GM12865 (cell line): Measurements from ENCODE around the gene WBP1L.

Experiments used
- DNase-seq: peaks from one replicate; pipeline ENCODE4 v3.0.0; 2010; ENCODE audit warnings: low read depth
- H3K4me3 ChIP-seq: 2 replicates; pipeline ENCODE4 v1.5.1; 2011; ENCODE audit warnings: mild to moderate bottlenecking, low read depth, low read length, control low read depth
- CTCF ChIP-seq: IDR thresholded peaks from 2 replicates; pipeline ENCODE4 v1.5.1; 2011; ENCODE audit warnings: low read length, control low read depth, low read depth, inconsistent platforms; ENCODE audit not compliant: insufficient read depth; ENCODE audit errors: missing control alignments

WBP1L gene

GRCh38 chr10:102773320-102773719, 29.6 kb downstream of the WBP1L start:
- TF ChIP-seq CTCF, result no peak
- DNase-seq, result no peak
- no peak overlapping the region for H3K4me3 ChIP-seq

GRCh38 chr10:102773986-102774385, 30.2 kb downstream of the WBP1L start:
- no peak for TF ChIP-seq CTCF
- no peak overlapping the region for H3K4me3 ChIP-seq
- DNase-seq, result peak; percentile 24

DNA sequence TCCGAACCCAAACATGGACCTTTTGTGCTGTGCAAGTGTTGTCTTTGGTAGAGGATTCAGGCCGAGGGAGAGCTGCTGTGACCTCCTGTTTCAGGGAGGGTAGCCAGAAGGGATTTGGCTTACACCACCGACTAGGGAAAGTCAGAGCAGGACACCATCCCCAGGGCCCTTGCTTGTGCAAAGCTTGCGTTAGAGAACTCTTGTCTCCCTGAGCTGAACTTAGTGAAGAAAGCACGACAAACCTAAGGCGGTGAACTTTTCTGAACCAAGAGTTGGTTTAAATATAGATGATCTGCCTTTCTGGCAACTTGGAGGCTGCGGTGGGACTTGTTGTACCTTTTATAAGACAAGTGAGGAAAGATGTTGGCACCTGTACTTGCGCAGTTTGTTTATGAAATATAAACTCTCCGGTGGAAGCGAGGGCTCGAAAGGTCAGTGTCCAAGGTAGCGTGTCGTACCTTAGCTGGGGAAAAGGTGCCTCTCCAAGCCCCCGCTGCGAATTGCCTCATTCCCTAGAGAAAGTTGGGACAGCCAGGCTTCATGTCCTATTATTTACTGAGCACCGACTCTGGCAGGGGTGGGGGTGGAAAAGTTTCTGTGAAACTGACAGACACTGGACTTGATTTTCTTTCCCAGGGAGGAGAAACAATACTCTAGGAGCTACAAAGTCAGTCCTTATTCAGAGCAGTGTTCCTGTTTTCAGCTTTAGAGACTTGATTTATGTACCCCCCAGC, 31.6 kb downstream of the WBP1L start:
- H3K4me3 ChIP-seq, result no peak overlapping the region
- no peak for TF ChIP-seq CTCF
- DNase-seq, result no peak

DNA sequence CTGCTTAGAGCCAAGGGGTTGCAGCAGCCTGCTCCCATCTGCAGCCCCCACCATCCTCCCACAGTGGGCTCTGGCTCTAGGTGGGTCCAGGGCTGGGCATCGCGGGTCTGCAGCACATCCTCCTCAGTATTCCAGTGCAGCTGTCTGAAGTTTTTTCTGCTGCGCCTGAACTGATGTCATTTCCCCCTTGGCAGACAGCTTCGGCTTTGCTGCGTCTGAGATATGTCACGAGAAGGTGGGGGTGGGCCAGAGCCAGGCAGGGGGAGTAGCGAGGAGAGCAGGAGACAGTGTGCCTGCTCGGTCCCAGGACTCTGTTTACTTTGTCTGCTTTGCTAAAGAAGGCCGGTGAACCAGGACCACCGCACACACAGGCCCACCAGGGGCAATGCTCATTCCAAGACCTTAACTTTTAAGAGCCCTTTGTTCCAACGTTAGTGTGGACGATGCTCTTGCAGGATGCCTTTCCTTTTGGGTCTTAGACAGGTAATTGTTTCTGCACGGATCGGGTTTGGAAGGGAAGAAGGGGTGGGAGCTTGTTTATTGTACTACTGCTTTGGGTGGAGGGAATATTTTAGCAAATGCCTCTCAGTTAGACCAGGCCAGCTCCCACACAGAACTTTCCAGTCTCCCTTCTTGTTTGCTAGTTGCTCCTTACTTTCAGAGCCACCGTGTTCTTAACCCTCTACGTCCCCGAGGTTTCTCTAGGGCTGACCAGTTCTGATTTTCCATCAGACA, 32.4 kb downstream of the WBP1L start:
- DNase-seq, result no peak
- no peak for TF ChIP-seq CTCF

DNA sequence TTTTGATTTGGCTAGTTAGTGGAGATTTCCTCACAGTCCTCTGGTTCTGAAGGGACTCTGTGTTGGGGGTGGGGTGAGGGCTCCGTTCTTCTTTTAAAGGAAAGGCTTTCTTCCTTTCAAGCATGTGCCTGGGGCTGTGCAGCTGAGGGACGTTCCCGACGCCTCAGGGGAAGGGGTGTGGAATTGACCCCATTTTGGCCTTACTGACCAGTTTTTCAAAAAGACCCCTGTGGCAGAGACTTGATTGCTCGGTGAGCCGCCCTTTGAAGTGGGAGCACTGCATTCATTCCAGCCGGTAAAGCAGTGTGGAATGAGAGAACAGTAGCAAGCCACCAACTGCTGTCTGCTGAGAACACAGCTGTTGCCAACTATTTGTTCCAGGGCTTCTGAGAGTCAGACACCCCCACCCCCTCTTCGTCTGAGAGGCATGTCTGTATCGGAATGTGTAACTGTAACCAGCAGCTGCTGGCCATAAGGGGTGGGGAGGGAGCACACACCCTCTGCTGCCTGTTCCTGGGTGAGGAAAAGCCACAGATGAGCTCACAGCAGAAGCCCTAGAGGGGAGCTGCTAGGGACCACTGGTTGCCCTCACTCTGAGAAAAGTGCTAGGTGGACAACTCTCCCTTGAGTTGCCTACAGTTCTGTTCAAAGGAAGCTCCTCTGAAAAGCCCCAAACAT, 33.2 kb downstream of the WBP1L start:
- no peak for TF ChIP-seq CTCF
- DNase-seq, result no peak
- no peak overlapping the region for H3K4me3 ChIP-seq

More for the DNA sequence above, 32.4 kb downstream of the WBP1L start:
- no peak overlapping the region for H3K4me3 ChIP-seq

DNA sequence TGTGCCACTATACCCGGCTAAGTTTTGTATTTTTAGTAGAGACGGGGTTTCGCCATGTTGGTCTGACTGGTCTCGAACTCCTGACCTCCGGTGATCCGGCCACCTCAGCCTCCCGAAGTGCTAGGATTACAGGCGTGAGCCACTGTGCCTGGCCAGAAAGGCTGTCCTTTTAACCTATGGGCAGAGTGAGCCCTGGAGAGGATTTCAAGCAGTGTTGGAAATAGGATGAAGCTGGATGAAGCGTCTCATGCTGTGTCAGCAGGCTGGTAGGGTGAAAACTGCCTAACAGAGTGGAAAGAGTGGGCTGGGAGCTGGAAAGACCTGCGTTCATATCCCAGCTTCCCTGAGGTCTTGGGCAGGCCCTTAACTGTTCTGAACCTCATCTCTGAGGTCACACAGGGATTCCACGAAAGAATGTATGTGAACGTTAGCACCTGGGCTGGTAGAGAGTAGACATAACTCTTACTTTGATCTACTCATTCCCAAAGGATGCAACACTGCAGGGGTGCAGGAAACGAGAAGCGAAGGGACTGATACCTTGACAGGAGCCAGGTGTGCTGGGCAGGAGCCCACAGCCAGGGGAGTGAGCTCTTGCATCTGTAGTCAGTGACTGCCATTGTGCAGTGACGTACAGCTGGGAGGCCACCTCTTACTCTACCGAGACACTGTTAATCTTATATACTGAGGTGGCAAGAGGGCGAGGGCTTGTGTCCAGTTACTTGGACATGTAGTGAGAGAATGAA, 34.1 kb downstream of the WBP1L start:
- no peak for TF ChIP-seq CTCF
- no peak for DNase-seq
- no peak overlapping the region for H3K4me3 ChIP-seq
